Heart right ventricle (tissue), 16 donors: ENCODE data around the gene TMC2. TPM values are rescaled to one million over a fixed set of nuclear protein-coding genes. Genes with fewer than 3 reads are reported as not detected.

ENCODE experiments used
- ATAC-seq, 8 donors: fragments of 200-7000 bp; cut with Tn5 transposase; one replicate each; pipeline ENCODE4 v1.9.1; 2020; ENCODE audit warnings: mild to moderate bottlenecking in 8 of 8, moderate library complexity in 8 of 8, moderate number of reproducible peaks in 1 of 8
- DNase-seq, 2 donors: peaks; one replicate each; pipeline ENCODE4 v3.0.0-alpha.2; 2020
- H3K27ac ChIP-seq, 10 donors: fragments of 200-600 bp; sonication (generic) in 2 of 10; one replicate each; pipeline versions ENCODE4 v1.5.0 to v1.8.0; 2020 to 2022; ENCODE audit warnings: mild to moderate bottlenecking in 3 of 10
- H3K27me3 ChIP-seq, 7 donors: fragments of 200-600 bp; one replicate each; pipeline ENCODE4 v1.8.0; 2021 to 2022; ENCODE audit warnings: mild to moderate bottlenecking in 2 of 7
- H3K36me3 ChIP-seq, 9 donors: fragments of 200-600 bp; sonication (generic) in 1 of 9; one replicate each; pipeline versions ENCODE4 v1.5.0 to v1.8.0; 2020 to 2022; ENCODE audit warnings: mild to moderate bottlenecking in 2 of 9
- H3K4me1 ChIP-seq, 9 donors: fragments of 200-600 bp; sonication (generic) in 1 of 9; one replicate each; pipeline versions ENCODE4 v1.5.0 to v1.8.0; 2020 to 2022; ENCODE audit warnings: mild to moderate bottlenecking in 4 of 9
- H3K4me3 ChIP-seq, 10 donors: fragments of 200-600 bp; sonication (generic) in 2 of 10; one replicate each; pipeline versions ENCODE4 v1.5.0 to v1.8.0; 2020 to 2022; ENCODE audit warnings: mild to moderate bottlenecking in 7 of 10, moderate library complexity in 2 of 10
- H3K9me3 ChIP-seq, 11 donors: fragments of 200-600 bp in 10 of 11; sonication (generic) in 2 of 11; one replicate each; pipeline versions ENCODE4 v1.5.0 to v1.8.0; 2013 to 2022; ENCODE audit warnings: mild to moderate bottlenecking in 2 of 11, control low read depth in 1 of 11, moderate library complexity in 1 of 11
- WGBS, 2 donors: extraction: QIAGEN DNeasy Blood & Tissue Kit; methylation state at CpG; one replicate each; pipeline ENCODE4 v1.1.7; 2013; ENCODE audit warnings: inconsistent platforms in 1 of 2; 5-methylcytosine and 5-hydroxymethylcytosine counted together
- intact Hi-C, 10 donors: fragments of 100-400 bp; cut with DNase I; formaldehyde crosslinking; loops; one replicate each; pipeline versions ENCODE4 v1.11.1 to v1.14.2; 2022
- microRNA-seq, 2 donors: library from miRNA; unstranded; fragments of <30 nt; microRNA quantifications; one replicate each; pipeline ENCODE4 v1.2.0, GENCODE V29; 2021
- polyA plus RNA-seq, 2 donors: library from polyadenylated mRNA; stranded (reverse); fragments of 200-250 nt; gene quantifications; one replicate each; pipeline ENCODE4 v1.2.3, GENCODE V29; 2013
- total RNA-seq, 10 donors: library from RNA; stranded (reverse); fragmentation: NEBNext Ultra II Directional in 3 of 10; extraction: Animal tissue kit (Norgen Biotek cat#: 25700) in 3 of 10; gene quantifications; one replicate each; pipeline versions ENCODE4 v1.2.1 to v1.2.4, GENCODE V29; 2021 to 2023
- TF ChIP-seq, protein P1 (sequence below), 9 donors: fragments of 200-600 bp; sonication (generic) in 2 of 9; IDR thresholded peaks; one replicate each; pipeline versions ENCODE4 v1.5.0 to v1.8.0; 2021 to 2022; ENCODE audit warnings: antibody characterized with exemption in 9 of 9, mild to moderate bottlenecking in 5 of 9, moderate library complexity in 1 of 9
- donor health status: Arrhythmogenic right ventricular cardiomyopathy.
- donor health status: ischemic (EF 13 %, LVEDD 7.1; RV severe dilation, severe dysfunction).
- donor health status: healthy with polysubstance abuse.
- donor health status: DM: no; HTN: yes; CAD: no.
- donor health status: DM: no; HTN: no; CAD: no.
- donor health status: ischemic (EF 25% LVEDD 6.9; RV normal size, moderate dysfunction).
- donor health status: ischemic (EF 25% LVEDD 5.7; RV mildly dilated, moderate dysfunction).
- donor health status: healthy.
- donor health status: DM: yes; HTN: yes; CAD: no.
- donor health status: Ischemic cardiomyopathy.
- donor health status: ischemic (EF 35%, LVEDD 5.7; RV mildly dilated, moderate dysfunction).
- donor health status: nonischemic (EF 11% LVEDD 7.7; RV severe dilation, severe dysfunction).
- donor health status: DM: yes; HTN: yes; CAD: no.
- donor health status: PGD.
- donor health status: ischemic (EF 29% LVEDD 5.4; RV normal size, mild dysfunction).
- donor health status: nonischemic (EF 23%, LVEDD 6.1; RV moderate dilation, normal function).

The TMC2 gene
- total and polyA plus RNA-seq, 12 donors: 0.20 TPM; not detected in 11

DNA sequence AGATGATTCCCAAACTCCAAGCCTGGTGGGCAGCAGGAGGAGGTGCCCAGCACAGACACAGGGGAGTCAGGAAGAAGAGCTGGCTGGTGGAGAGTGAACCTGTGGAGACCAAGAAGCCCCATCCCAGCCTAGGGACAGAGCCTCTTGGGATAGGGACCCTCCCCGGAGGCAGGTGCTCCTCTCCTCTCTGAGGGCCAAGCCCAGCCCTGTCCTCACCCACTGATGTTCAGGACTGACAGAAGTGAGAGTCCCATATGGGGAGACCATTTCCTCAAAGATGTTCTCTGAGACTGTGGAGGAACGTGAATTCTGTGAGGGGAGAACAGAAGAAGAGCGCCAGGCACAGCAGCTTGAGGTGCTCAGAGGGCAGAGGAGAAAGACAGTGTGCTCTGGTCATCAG lies 153.8 kb downstream of the TMC2 start:
- DNase-seq (no peak), ATAC-seq (no peak)
- intact Hi-C loops: loop anchor here in 3 of 10 donors (2.0 to 10.0 kb wide), 4 partner anchors 47 to 165 kb away; partner anchors contain the start of genes PCED1A (in 2 of the 3) and VPS16 (in 2 of the 3)
- Histone ChIP-seq H3K36me3 (no peaks in the 10 kb centered on the region), H3K9me3 (no peaks in the 10 kb centered on the region), H3K27me3 (peaks cover 0 to 74% (median 18%) of the 10 kb centered on the region in 7 donors), H3K27ac (no peak overlapping the region), H3K4me1 (peaks cover 0 to 25% (median 6%) of the 10 kb centered on the region in 9 donors), H3K4me3 (no peak overlapping the region)
- TF ChIP-seq, protein P1, sequence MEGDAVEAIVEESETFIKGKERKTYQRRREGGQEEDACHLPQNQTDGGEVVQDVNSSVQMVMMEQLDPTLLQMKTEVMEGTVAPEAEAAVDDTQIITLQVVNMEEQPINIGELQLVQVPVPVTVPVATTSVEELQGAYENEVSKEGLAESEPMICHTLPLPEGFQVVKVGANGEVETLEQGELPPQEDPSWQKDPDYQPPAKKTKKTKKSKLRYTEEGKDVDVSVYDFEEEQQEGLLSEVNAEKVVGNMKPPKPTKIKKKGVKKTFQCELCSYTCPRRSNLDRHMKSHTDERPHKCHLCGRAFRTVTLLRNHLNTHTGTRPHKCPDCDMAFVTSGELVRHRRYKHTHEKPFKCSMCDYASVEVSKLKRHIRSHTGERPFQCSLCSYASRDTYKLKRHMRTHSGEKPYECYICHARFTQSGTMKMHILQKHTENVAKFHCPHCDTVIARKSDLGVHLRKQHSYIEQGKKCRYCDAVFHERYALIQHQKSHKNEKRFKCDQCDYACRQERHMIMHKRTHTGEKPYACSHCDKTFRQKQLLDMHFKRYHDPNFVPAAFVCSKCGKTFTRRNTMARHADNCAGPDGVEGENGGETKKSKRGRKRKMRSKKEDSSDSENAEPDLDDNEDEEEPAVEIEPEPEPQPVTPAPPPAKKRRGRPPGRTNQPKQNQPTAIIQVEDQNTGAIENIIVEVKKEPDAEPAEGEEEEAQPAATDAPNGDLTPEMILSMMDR (IDR thresholded peaks at IDR 0.05): no peak
- 86 to 89% methylated on average over 3 of the region's 3 CpGs for WGBS, 2 donors

DNA sequence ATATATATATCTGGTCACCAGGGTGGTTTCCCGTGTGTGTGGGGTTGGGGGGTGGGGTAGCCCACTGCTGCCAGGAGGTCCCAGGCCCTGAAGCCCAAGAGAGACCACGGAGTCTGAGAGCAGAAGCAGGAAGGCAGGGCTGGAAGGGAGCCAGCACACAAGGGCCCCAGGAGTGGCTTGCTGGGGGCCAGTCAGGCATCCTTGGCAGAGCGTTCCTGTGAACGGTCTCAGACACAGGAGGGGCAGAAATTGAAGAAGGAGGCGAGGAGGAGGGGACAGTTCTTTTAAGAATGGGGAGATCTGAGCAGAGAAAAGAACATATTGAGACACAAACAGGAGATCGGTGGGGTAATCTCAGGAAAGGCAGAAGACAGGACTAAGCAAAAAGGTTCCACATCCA lies 154.3 kb downstream of the TMC2 start:
- no peak overlapping the region for H3K27ac ChIP-seq

DNA sequence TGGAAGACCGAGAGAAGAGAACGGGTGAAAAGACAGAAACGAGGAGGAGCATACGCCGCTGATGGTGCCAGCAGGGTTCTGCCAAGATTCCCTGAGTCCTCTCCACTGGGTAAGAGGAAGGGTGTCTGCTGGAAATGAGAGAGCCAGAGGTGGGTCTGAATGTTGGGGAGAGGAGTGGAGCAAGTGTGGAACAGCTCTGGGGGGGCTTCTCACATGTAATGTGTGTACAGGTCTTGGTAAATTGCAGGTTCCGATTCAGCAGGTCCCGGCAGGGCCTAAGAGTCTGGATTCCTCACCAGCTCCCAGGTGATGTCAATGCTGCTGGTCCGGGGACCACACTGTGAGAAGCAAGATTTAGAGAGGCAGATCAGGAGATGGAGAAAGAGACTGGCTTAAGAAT lies 154.8 kb downstream of the TMC2 start:
- Histone ChIP-seq H3K27me3 (peaks cover 0 to 81% (median 14%) of the 10 kb centered on the region in 7 donors), H3K9me3 (no peaks in the 10 kb centered on the region), H3K36me3 (no peaks in the 10 kb centered on the region), H3K4me3 (no peak overlapping the region), H3K27ac (peak overlapping the region in 1 of 10 donors; percentile 92), H3K4me1 (peaks cover 0 to 25% (median 6%) of the 10 kb centered on the region in 9 donors)
- no peak for DNase-seq
- intact Hi-C loops: loop anchor here in 3 of 10 donors (2.0 to 10.0 kb wide), 4 partner anchors 46 to 164 kb away; partner anchors contain the start of genes PCED1A (in 2 of the 3) and VPS16 (in 2 of the 3)
- TF ChIP-seq, protein P1 (IDR thresholded peaks at IDR 0.05): no peak
- 84 to 87% methylated on average over 8 of the region's 8 CpGs for WGBS, 2 donors
- ATAC-seq: no peak

More for the DNA sequence above, 154.3 kb downstream of the TMC2 start:
- WGBS, 2 donors: 79% methylated on average over 6 of the region's 6 CpGs
- intact Hi-C loops: loop anchor here in 3 of 10 donors (2.0 to 10.0 kb wide), 4 partner anchors 47 to 164 kb away; partner anchors contain the start of genes PCED1A (in 2 of the 3) and VPS16 (in 2 of the 3)
- ATAC-seq (no peak), DNase-seq (no peak)
- Histone ChIP-seq H3K36me3 (no peaks in the 10 kb centered on the region), H3K9me3 (no peaks in the 10 kb centered on the region), H3K4me3 (no peak overlapping the region), H3K27me3 (peaks cover 0 to 77% (median 16%) of the 10 kb centered on the region in 7 donors), H3K4me1 (peaks cover 0 to 25% (median 6%) of the 10 kb centered on the region in 9 donors)
- TF ChIP-seq, protein P1 (IDR thresholded peaks at IDR 0.05): no peak

Small RNA genes lying within 50 kb of the gene (microRNA-seq; reads per million reads assigned to microRNA genes)
- gene MIR1292: 1.2 to 2.6 reads per million in 2 donors

Other genes with a start within 250 kb of the TMC2 start
- not detected for gene TGM3, start 240.6 kb upstream of the TMC2 start, total RNA-seq
- under 1 TPM in 1 of 2 donors, not detected in 1; 0.22 TPM for gene TGM3, start 240.6 kb upstream of the TMC2 start, polyA plus RNA-seq
- gene TGM6, start 155.7 kb upstream of the TMC2 start, total RNA-seq: not detected
- gene TGM6, start 155.7 kb upstream of the TMC2 start, polyA plus RNA-seq: not detected
- 10 to 100 TPM; 41.4 to 82.1 (median 51.1) TPM for gene SNRPB, start 65.8 kb upstream of the TMC2 start, total RNA-seq
- gene SNRPB, start 65.8 kb upstream of the TMC2 start, polyA plus RNA-seq: 100 to 1,000 TPM in 1 of 2 donors, 10 to 100 TPM in 1; 59.8 to 239 TPM
- gene ZNF343, start 27.7 kb upstream of the TMC2 start, total RNA-seq: 1 to 10 TPM; 3.6 to 7.1 (median 5.7) TPM
- 1 to 10 TPM; 3.2 to 4.5 TPM for gene ZNF343, start 27.7 kb upstream of the TMC2 start, polyA plus RNA-seq
- 10 to 100 TPM; 37.1 to 77.1 (median 46.7) TPM for gene NOP56, start 116.1 kb downstream of the TMC2 start, total RNA-seq
- gene NOP56, start 116.1 kb downstream of the TMC2 start, polyA plus RNA-seq: 10 to 100 TPM; 66.4 to 68.8 TPM
- gene IDH3B, start 127.6 kb downstream of the TMC2 start, total RNA-seq: 100 to 1,000 TPM; 135 to 264 (median 224) TPM
- gene IDH3B, start 127.6 kb downstream of the TMC2 start, polyA plus RNA-seq: 100 to 1,000 TPM; 120 to 206 TPM
- 1 to 10 TPM; 2.0 to 6.2 (median 3.6) TPM for gene EBF4, start 156.2 kb downstream of the TMC2 start, total RNA-seq
- 1 to 10 TPM; 3.3 to 8.0 TPM for gene EBF4, start 156.2 kb downstream of the TMC2 start, polyA plus RNA-seq